Subcutaneous abdominal adipose tissue (tissue), 5 donors: Measurements from ENCODE around the gene IL4R.

Experiments
- H3K27ac ChIP-seq: one replicate; pipeline ENCODE4 v1.7.0; 2013; ENCODE audit warnings: low read depth, mild to moderate bottlenecking, inconsistent platforms, low read length, moderate library complexity
- H3K27me3 ChIP-seq, 5 donors: one replicate each; pipeline ENCODE4 v1.7.0; 2013; ENCODE audit warnings: low read length in 5 of 5, inconsistent platforms in 1 of 5; ENCODE audit not compliant: control insufficient read depth in 5 of 5, insufficient read depth in 4 of 5
- H3K36me3 ChIP-seq, 5 donors: one replicate each; pipeline ENCODE4 v1.7.0; 2013; ENCODE audit warnings: low read length in 5 of 5; ENCODE audit not compliant: control insufficient read depth in 5 of 5, insufficient read depth in 5 of 5
- H3K4me1 ChIP-seq, 5 donors: one replicate each; pipeline ENCODE4 v1.7.0; 2013; ENCODE audit warnings: low read length in 5 of 5, mild to moderate bottlenecking in 3 of 5, moderate library complexity in 1 of 5; ENCODE audit not compliant: control insufficient read depth in 5 of 5, insufficient read depth in 5 of 5
- H3K4me3 ChIP-seq, 5 donors: one replicate each; pipeline ENCODE4 v1.7.0; 2013; ENCODE audit warnings: low read length in 5 of 5, low read depth in 1 of 5
- H3K9ac ChIP-seq, 5 donors: one replicate each; pipeline ENCODE4 v1.7.0; 2013; ENCODE audit warnings: low read length in 5 of 5, mild to moderate bottlenecking in 4 of 5, moderate library complexity in 3 of 5
- H3K9me3 ChIP-seq, 5 donors: one replicate each; pipeline ENCODE4 v1.7.0; 2013; ENCODE audit warnings: low read length in 5 of 5; ENCODE audit not compliant: control insufficient read depth in 5 of 5
- donor health status: healthy.
- donor health status: healthy.
- donor health status: healthy.
- donor health status: healthy.
- donor health status: healthy.

The IL4R gene

GRCh38 chr16:27413956-27414355 lies 100.2 kb downstream of the IL4R start:
- Histone ChIP-seq H3K36me3 (no peaks in the 10 kb centered on the region), H3K4me1 (no peaks in the 10 kb centered on the region), H3K27me3 (no peaks in the 10 kb centered on the region), H3K9me3 (no peaks in the 10 kb centered on the region), H3K9ac (no peak overlapping the region), H3K27ac (no peak overlapping the region), H3K4me3 (no peak overlapping the region)
